Keratinocyte (primary cell): ENCODE measurements around the gene JAKMIP1. TPM values are rescaled to one million over a fixed set of nuclear protein-coding genes. Genes with fewer than 3 reads are reported as not detected.

ENCODE experiments used
- DNase-seq: peaks from one replicate; pipeline ENCODE4 v3.0.0-alpha.2; 2011; ENCODE audit warnings: low read depth, missing footprints, low spot score
- FAIRE-seq: peaks from 2 replicates; lab custom pipeline; 2011; peaks lifted over from hg19 to GRCh38; lab: Jason Lieb, UNC
- H2AFZ ChIP-seq: 2 replicates; pipeline ENCODE4 v1.6.0; 2012; ENCODE audit warnings: low read length, control low read depth, inconsistent platforms; ENCODE audit not compliant: control insufficient read depth
- H3K27ac ChIP-seq: 2 replicates; pipeline ENCODE4 v1.5.1; 2011; ENCODE audit warnings: low read length; ENCODE audit not compliant: control insufficient read depth, insufficient read depth
- H3K27me3 ChIP-seq: 3 replicates; pipeline ENCODE4 v1.6.0; 2011; ENCODE audit warnings: low read length; ENCODE audit not compliant: control insufficient read depth, insufficient read depth; ENCODE audit errors: extremely low read depth
- H3K36me3 ChIP-seq, 2 experiments: 2 replicates in 1 of 2; 3 replicates in 1 of 2; pipeline ENCODE4 v1.5.1; 2011; ENCODE audit warnings: low read length in 2 of 2, mild to moderate bottlenecking in 1 of 2; ENCODE audit not compliant: control insufficient read depth in 2 of 2, insufficient read depth in 2 of 2; ENCODE audit errors: extremely low read depth in 1 of 2
- H3K4me1 ChIP-seq: 3 replicates; pipeline ENCODE4 v1.5.1; 2011; ENCODE audit warnings: low read length; ENCODE audit not compliant: control insufficient read depth, insufficient read depth; ENCODE audit errors: extremely low read depth
- H3K4me2 ChIP-seq: 3 replicates; pipeline ENCODE4 v1.6.0; 2011; ENCODE audit warnings: low read depth, low read length; ENCODE audit not compliant: control insufficient read depth, insufficient read depth; ENCODE audit errors: extremely low read depth
- H3K4me3 ChIP-seq, 3 experiments: fragments of 200-600 bp in 1 of 3; sonication (generic) in 1 of 3; 2 replicates in 2 of 3; 3 replicates in 1 of 3; pipeline ENCODE4 v1.5.1; 2011 to 2016; ENCODE audit warnings: low read length in 3 of 3, mild to moderate bottlenecking in 3 of 3, control low read depth in 2 of 3, inconsistent platforms in 1 of 3, low read depth in 1 of 3, mixed read lengths in 1 of 3, mixed run types in 1 of 3, moderate library complexity in 1 of 3; ENCODE audit not compliant: control insufficient read depth in 2 of 3, insufficient read depth in 2 of 3; ENCODE audit errors: extremely low read depth in 1 of 3
- H3K79me2 ChIP-seq: 2 replicates; pipeline ENCODE4 v1.6.0; 2012; ENCODE audit warnings: low read length; ENCODE audit not compliant: control insufficient read depth, insufficient read depth
- H3K9ac ChIP-seq: 3 replicates; pipeline ENCODE4 v1.6.0; 2011; ENCODE audit warnings: low read length; ENCODE audit not compliant: control insufficient read depth, insufficient read depth; ENCODE audit errors: extremely low read depth
- H3K9me1 ChIP-seq: 3 replicates; pipeline ENCODE4 v1.6.0; 2011; ENCODE audit warnings: low read length; ENCODE audit not compliant: control insufficient read depth, insufficient read depth; ENCODE audit errors: extremely low read depth
- H3K9me3 ChIP-seq: 2 replicates; pipeline ENCODE4 v1.5.1; 2012; ENCODE audit warnings: low read depth, low read length; ENCODE audit not compliant: control insufficient read depth
- H4K20me1 ChIP-seq: 3 replicates; pipeline ENCODE4 v1.6.0; 2011; ENCODE audit warnings: low read length; ENCODE audit not compliant: control insufficient read depth, insufficient read depth; ENCODE audit errors: extremely low read depth
- CTCF ChIP-seq, 3 experiments: IDR thresholded peaks in 1 of 3; conservative IDR thresholded peaks in 1 of 3; optimal IDR thresholded peaks in 1 of 3; 2 replicates in 2 of 3; 3 replicates in 1 of 3; pipeline versions ENCODE3 to v1.5.1; 2011; ENCODE audit warnings: low read length in 3 of 3, mild to moderate bottlenecking in 3 of 3, moderate library complexity in 2 of 3, control low read depth in 1 of 3, inconsistent platforms in 1 of 3; ENCODE audit not compliant: insufficient read depth in 2 of 3; ENCODE audit errors: extremely low read depth in 1 of 3
- EZH2 ChIP-seq: IDR thresholded peaks from one replicate; pipeline ENCODE4 v1.6.1; 2012; ENCODE audit warnings: inconsistent platforms, mild to moderate bottlenecking, low read length, moderate library complexity
- dilution Hi-C: fragments of 300-500 bp; cut with MboI; formaldehyde crosslinking; loops from one replicate; pipeline ENCODE4 v1.7.0; 2020; ENCODE audit warnings: low sequenced_read_pairs; ENCODE audit not compliant: extremely low pct_ligation_motif_present
- polyA plus RNA-seq, 5 experiments: library from polyadenylated mRNA; depleted of rRNA in 3 of 5; stranded (reverse) in 3 of 5; stranded (forward) in 1 of 5; unstranded in 1 of 5; fragments of >200 nt; gene quantifications; 1 replicate in 1 of 5; 2 replicates in 3 of 5; 3 replicates in 1 of 5; pipeline versions ENCODE4 v1.2.1 to v1.2.3, GENCODE V29; 2011 to 2012; ENCODE audit warnings: missing spikeins in 2 of 5, low read depth in 1 of 5, low replicate concordance in 1 of 5

JAKMIP1 gene
- polyA plus RNA-seq, 1 donor (not counting 4 experiments of a cell fraction or from before 2014, with no cell fraction given) = not detected

DNA sequence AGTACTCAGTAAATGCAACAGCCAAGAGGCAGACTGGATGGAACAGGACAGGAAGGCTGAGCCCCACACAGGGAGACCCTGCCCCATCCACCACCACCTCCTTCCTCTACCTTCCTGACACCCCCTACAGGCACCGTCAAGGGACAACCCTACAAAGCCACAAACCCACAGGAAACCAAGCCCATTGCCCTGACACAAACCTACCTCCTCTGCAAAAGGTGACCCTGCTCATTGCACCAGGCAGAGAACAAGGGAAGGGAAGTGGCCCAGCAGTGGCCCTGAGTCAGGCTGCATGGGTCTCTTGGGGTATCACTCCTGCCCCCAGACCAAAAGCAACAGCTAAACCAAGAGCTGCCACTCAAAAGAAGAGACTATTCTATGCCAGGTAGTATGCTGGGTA lies 21.0 kb downstream of the JAKMIP1 start:
- Histone ChIP-seq H4K20me1 (no peaks in the 10 kb centered on the region), H3K27ac (no peak overlapping the region), H3K9me3 (no peaks in the 10 kb centered on the region), H3K9ac (no peak overlapping the region), H3K27me3 (no peaks in the 10 kb centered on the region), H2AFZ (no peak overlapping the region), H3K4me3 (no peak overlapping the region), H3K79me2 (no peaks in the 10 kb centered on the region), H3K4me1 (no peaks in the 10 kb centered on the region), H3K9me1 (no peaks in the 10 kb centered on the region), H3K36me3 (no peaks in the 10 kb centered on the region), H3K4me2 (no peak overlapping the region)
- no peak for FAIRE-seq
- DNase-seq = no peak
- TF ChIP-seq EZH2 (no peak), CTCF (optimal IDR thresholded peaks at IDR 0.05 in 1 of 3, IDR thresholded peaks at IDR 0.05 in 1 of 3, conservative IDR thresholded peaks at IDR 0.05 in 1 of 3; ENCODE audit: extremely low read depth in 1 of 3, insufficient read depth in 2 of 3, low read length in 3 of 3) (no peak)
- dilution Hi-C loops = no loop called here

DNA sequence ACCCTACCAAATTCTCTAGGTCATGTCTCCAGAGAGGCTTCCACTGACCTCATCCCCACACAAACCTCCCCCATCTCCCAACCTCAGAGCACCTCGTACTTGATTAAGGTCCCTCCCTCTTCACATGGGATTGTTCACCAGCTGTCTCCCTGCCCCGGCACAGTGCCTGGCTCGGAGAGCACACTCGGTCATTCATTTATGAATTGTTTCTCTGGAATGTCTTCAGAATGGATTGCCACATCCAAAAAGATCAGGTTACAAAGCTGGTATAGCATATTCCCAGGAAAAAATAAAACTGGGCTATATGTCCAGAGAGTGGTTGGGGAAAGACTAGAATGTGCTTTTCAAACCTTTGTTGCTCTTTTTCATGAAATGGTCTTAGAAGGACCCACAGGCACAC lies 21.6 kb downstream of the JAKMIP1 start:
- TF ChIP-seq EZH2 (no peak), CTCF (optimal IDR thresholded peaks at IDR 0.05 in 1 of 3, IDR thresholded peaks at IDR 0.05 in 1 of 3, conservative IDR thresholded peaks at IDR 0.05 in 1 of 3; ENCODE audit: extremely low read depth in 1 of 3, insufficient read depth in 2 of 3, low read length in 3 of 3) (no peak)
- DNase-seq = no peak
- dilution Hi-C loops = no loop called here
- no peaks in the 10 kb centered on the region for H4K20me1 ChIP-seq
- no peaks in the 10 kb centered on the region for H3K79me2 ChIP-seq
- no peak overlapping the region for H3K4me3 ChIP-seq
- no peaks in the 10 kb centered on the region for H3K27me3 ChIP-seq
- no peak overlapping the region for H3K4me2 ChIP-seq
- H3K27ac ChIP-seq = no peak overlapping the region
- FAIRE-seq = no peak
- no peak overlapping the region for H2AFZ ChIP-seq
- no peaks in the 10 kb centered on the region for H3K4me1 ChIP-seq
- H3K9ac ChIP-seq = no peak overlapping the region
- no peaks in the 10 kb centered on the region for H3K9me1 ChIP-seq
- no peaks in the 10 kb centered on the region for H3K9me3 ChIP-seq
- H3K36me3 ChIP-seq = no peaks in the 10 kb centered on the region
